Common myeloid progenitor, CD34-positive (primary cell): ENCODE measurements around the gene THNSL1. TPM values are rescaled to one million over a fixed set of nuclear protein-coding genes. Genes with fewer than 3 reads are reported as not detected.
A peak's percentile ranks its signal among the peaks of the same experiment; 100 is the strongest.
"Not testable (repeated sequence)": the region's sequence is repeated elsewhere in the genome, so short reads cannot be mapped to it uniquely, and the experiment has no call there.

ENCODE experiments used
- CTCF ChIA-PET: fragments of 350-600 bp; sonication (Branson Sonifier 250); formaldehyde crosslinking; loops from one replicate; lab custom pipeline; 2021; ENCODE audit warnings: antibody characterized with exemption; lab: Charles Lee
- POLR2A ChIA-PET: fragments of 350-600 bp; sonication (Branson Sonifier 250); formaldehyde crosslinking; loops from one replicate; lab custom pipeline; 2021; ENCODE audit warnings: antibody characterized with exemption; lab: Charles Lee
- DNase-seq, 3 donors: peaks; one replicate each; pipeline versions ENCODE4 v3.0.0 to v3.0.0-alpha.2; 2013
- H3K27ac ChIP-seq, 2 experiments: 1 replicate in 1 of 2; 2 replicates in 1 of 2; pipeline ENCODE4 v1.7.0; 2013; ENCODE audit warnings: inconsistent platforms in 2 of 2, low read length in 2 of 2, mild to moderate bottlenecking in 2 of 2, low read depth in 1 of 2, moderate library complexity in 1 of 2; ENCODE audit not compliant: severe bottlenecking in 2 of 2, insufficient read depth in 1 of 2, poor library complexity in 1 of 2
- H3K27me3 ChIP-seq, 5 experiments: replicated peaks in 2 of 5; 1 replicate in 3 of 5; 2 replicates in 2 of 5; pipeline versions ENCODE4 v1.6.1 to v1.7.0; 2013; ENCODE audit warnings: low read length in 4 of 5, mild to moderate bottlenecking in 2 of 5, moderate library complexity in 2 of 5, inconsistent platforms in 1 of 5; ENCODE audit not compliant: insufficient read depth in 5 of 5, control insufficient read depth in 4 of 5
- H3K36me3 ChIP-seq, 4 experiments: 1 replicate in 2 of 4; 2 replicates in 2 of 4; pipeline versions ENCODE4 v1.6.1 to v1.7.0; 2013; ENCODE audit warnings: low read length in 3 of 4, control low read depth in 1 of 4, mild to moderate bottlenecking in 1 of 4; ENCODE audit not compliant: control insufficient read depth in 4 of 4, insufficient read depth in 4 of 4
- H3K4me1 ChIP-seq, 4 experiments: 1 replicate in 3 of 4; 2 replicates in 1 of 4; pipeline versions ENCODE4 v1.6.1 to v1.7.1; 2013; ENCODE audit warnings: low read length in 3 of 4, mild to moderate bottlenecking in 3 of 4, control low read depth in 1 of 4, inconsistent platforms in 1 of 4, moderate library complexity in 1 of 4; ENCODE audit not compliant: control insufficient read depth in 4 of 4, insufficient read depth in 4 of 4; ENCODE audit errors: control extremely low read depth in 1 of 4
- H3K4me3 ChIP-seq, 7 experiments: 1 replicate in 4 of 7; 2 replicates in 3 of 7; pipeline versions ENCODE4 v1.5.1 to v1.7.0; 2013; ENCODE audit warnings: mild to moderate bottlenecking in 7 of 7, low read length in 6 of 7, moderate library complexity in 6 of 7, inconsistent platforms in 2 of 7, low read depth in 2 of 7, control low read depth in 1 of 7; ENCODE audit not compliant: insufficient read depth in 4 of 7, control insufficient read depth in 1 of 7; ENCODE audit errors: extremely low read depth in 1 of 7
- H3K9me3 ChIP-seq, 5 experiments: 1 replicate in 4 of 5; 2 replicates in 1 of 5; pipeline versions ENCODE4 v1.6.1 to v1.7.1; 2013; ENCODE audit warnings: low read length in 4 of 5, mild to moderate bottlenecking in 2 of 5, inconsistent platforms in 1 of 5, low read depth in 1 of 5, moderate library complexity in 1 of 5; ENCODE audit not compliant: control insufficient read depth in 4 of 5, insufficient read depth in 2 of 5; ENCODE audit errors: control extremely low read depth in 1 of 5
- WGBS: methylation state at CpG from one replicate; pipeline ENCODE4 v1.1.5; 2013; ENCODE audit not compliant: insufficient coverage; 5-methylcytosine and 5-hydroxymethylcytosine counted together
- polyA plus RNA-seq: library from polyadenylated mRNA; unstranded; fragments of 120-200 nt; gene quantifications from one replicate; pipeline ENCODE4 v1.2.1, GENCODE V29; 2013

Gene THNSL1
- polyA plus RNA-seq: 5.3 TPM

- Histone ChIP-seq H3K27me3 (no peaks in the 10 kb centered on the region), H3K36me3 (no peaks in the 10 kb centered on the region), H3K27ac (peak within 1 kb of the TSS; percentile 83 to 92), H3K4me3 (peak within 1 kb of the TSS; percentile 42 to 83 (median 73)), H3K9me3 (no peaks in the 10 kb centered on the region), H3K4me1 (peaks cover 12 to 30% (median 22%) of the 10 kb centered on the region in 4 experiments)
- POLR2A ChIA-PET: no interaction called here
- CTCF ChIA-PET: interaction anchor here (0.9 to 1.4 kb wide), 4 partner anchors 64 to 376 kb away, joined by 3 to 5 read pairs (median 3); no protein-coding TSS in a partner anchor
- 0% methylated on average over 62 of the region's 69 CpGs for WGBS
- peak; percentile 98 to 99 (median 99) for DNase-seq
Observed at GRCh38 chr10:25016376-25017153, at the start of gene THNSL1. Gene THNSL1 (plus strand): TSS chr10:25016612. CDS start chr10:25023224, 6,612 bp downstream.

DNA sequence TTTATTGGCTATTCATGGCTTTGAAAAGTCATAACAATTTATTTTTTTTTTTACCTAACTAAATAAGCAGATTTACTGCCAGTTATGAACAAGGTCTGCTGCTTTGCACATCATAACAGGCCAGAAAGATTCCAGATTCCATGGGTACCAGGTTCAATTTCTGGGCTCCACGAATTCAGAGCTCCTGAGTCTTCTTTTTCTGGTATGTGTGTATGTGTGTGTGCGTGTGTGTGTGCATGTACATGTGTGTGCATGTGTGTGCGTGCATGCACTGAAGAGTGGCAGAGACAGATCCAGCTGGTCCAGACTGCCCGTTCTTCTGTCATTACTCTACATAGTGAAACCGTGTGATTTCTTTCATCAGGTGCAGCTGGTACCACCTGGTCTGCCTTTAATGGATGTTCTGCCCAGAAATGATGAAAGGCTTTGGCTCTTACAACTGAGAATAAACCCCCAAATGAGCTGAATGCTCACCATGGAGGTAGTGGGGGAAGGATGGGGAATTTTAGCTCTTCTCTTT is 49.4 kb upstream of the THNSL1 start:
- Histone ChIP-seq H3K9me3 (no peaks in the 10 kb centered on the region), H3K27ac (no peak overlapping the region), H3K36me3 (no peaks in the 10 kb centered on the region), H3K4me1 (no peaks in the 10 kb centered on the region), H3K27me3 (no peaks in the 10 kb centered on the region), H3K4me3 (no peak overlapping the region)
- ChIA-PET CTCF (no interaction called here), POLR2A (no interaction called here)
- WGBS: 97% methylated on average over 5 of the region's 5 CpGs
- no peak for DNase-seq

DNA sequence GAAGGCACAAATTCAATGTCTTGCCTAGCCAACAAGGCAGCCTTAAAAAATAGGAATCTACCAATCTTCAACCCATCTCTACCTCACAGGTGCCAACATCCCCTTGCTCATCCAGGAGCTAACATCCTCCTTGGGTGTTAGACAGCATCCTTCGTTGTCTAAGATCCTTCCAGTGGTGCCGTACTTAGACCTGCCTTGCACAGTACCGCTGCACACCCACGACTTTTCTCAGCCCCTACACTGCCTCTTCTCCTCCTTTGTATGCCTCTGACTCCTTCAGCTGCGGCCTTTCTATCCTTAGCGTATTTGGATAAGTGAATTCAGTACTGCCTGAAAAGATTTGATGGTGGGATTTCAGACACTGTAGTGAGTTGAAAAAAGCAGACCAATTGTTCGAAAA is 48.1 kb upstream of the THNSL1 start:
- Histone ChIP-seq H3K27me3 (no peaks in the 10 kb centered on the region), H3K27ac (no peak overlapping the region), H3K4me3 (no peak overlapping the region), H3K36me3 (no peaks in the 10 kb centered on the region), H3K4me1 (no peaks in the 10 kb centered on the region), H3K9me3 (no peaks in the 10 kb centered on the region)
- CTCF ChIA-PET: interaction anchor here (0.9 kb wide), 1 partner anchor 16 kb away, joined by 3 read pairs; no protein-coding TSS in a partner anchor
- POLR2A ChIA-PET: no interaction called here
- DNase-seq: no peak
- WGBS: 100% methylated on average over 5 of the region's 7 CpGs

DNA sequence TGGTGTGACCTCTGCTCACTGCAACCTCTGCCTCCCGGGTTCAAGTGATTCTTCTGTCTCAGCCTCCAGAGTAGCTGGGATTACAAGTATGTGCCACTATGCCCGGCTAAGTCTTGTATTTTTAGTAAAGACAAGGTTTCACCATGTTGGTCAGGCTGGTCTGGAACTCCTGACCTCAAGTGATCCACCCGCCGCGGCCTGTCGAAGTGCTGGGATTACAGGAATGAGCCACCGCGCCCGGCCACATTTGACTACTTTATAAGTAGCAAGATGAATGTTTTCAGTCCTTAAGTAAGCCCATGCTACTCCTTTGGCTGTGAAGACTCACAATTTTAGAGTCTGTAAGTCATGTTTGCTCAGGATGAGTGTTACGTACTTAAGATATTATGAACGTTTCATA is 47.5 kb upstream of the THNSL1 start:
- H3K27ac ChIP-seq, H3K27me3 ChIP-seq, H3K4me1 ChIP-seq, H3K9me3 ChIP-seq, POLR2A ChIA-PET, H3K36me3 ChIP-seq, H3K4me3 ChIP-seq, DNase-seq: not testable (repeated sequence)
- WGBS: 97% methylated on average over 9 of the region's 11 CpGs
- CTCF ChIA-PET: interaction anchor here (0.9 to 1.3 kb wide), 3 partner anchors 9 to 350 kb away, joined by 3 to 4 read pairs (median 3); no protein-coding TSS in a partner anchor

- Histone ChIP-seq H3K27me3 (no peaks in the 10 kb centered on the region), H3K36me3 (no peaks in the 10 kb centered on the region), H3K4me1 (no peaks in the 10 kb centered on the region), H3K4me3 (no peak overlapping the region), H3K27ac (no peak overlapping the region), H3K9me3 (no peaks in the 10 kb centered on the region)
- no peak for DNase-seq
- POLR2A ChIA-PET: no interaction called here
- WGBS: 83% methylated on average over 1 of the region's 2 CpGs
- CTCF ChIA-PET: interaction anchor here (0.8 to 1.3 kb wide), 3 partner anchors 10 to 351 kb away, joined by 3 to 4 read pairs (median 3); no protein-coding TSS in a partner anchor
Observed at GRCh38 chr10:24969841-24970281, 46.6 kb upstream of the THNSL1 start.

- CTCF ChIA-PET: no interaction called here
Observed at GRCh38 chr10:24971374-24971773, 45.0 kb upstream of the THNSL1 start.

GRCh38 chr10:24973163-24973562 is 43.2 kb upstream of the THNSL1 start:
- DNase-seq: no peak
- H3K36me3 ChIP-seq: no peaks in the 10 kb centered on the region
- ChIA-PET POLR2A (no interaction called here), CTCF (no interaction called here)
- H3K27me3 ChIP-seq: no peaks in the 10 kb centered on the region
- no peak overlapping the region for H3K27ac ChIP-seq
- no peaks in the 10 kb centered on the region for H3K9me3 ChIP-seq
- H3K4me1 ChIP-seq: no peaks in the 10 kb centered on the region
- no peak overlapping the region for H3K4me3 ChIP-seq
- WGBS: 100% methylated on average over 3 of the region's 5 CpGs

More at GRCh38 chr10:24971374-24971773, 45.0 kb upstream of the THNSL1 start:
- H3K36me3 ChIP-seq: no peaks in the 10 kb centered on the region
- POLR2A ChIA-PET: no interaction called here
- DNase-seq: no peak
- H3K4me1 ChIP-seq: no peaks in the 10 kb centered on the region
- H3K9me3 ChIP-seq: no peaks in the 10 kb centered on the region
- H3K4me3 ChIP-seq: no peak overlapping the region
- H3K27ac ChIP-seq: no peak overlapping the region
- H3K27me3 ChIP-seq: no peaks in the 10 kb centered on the region
